K562 (cell line): ENCODE measurements around the gene PANK2. TPM values are rescaled to one million over a fixed set of nuclear protein-coding genes. Genes with fewer than 3 reads are reported as not detected.
A peak's percentile ranks its signal among the peaks of the same experiment; 100 is the strongest.

Source experiments
- ATAC-seq: fragments of 200-7000 bp; cut with Tn5 transposase; 3 replicates; pipeline ENCODE4 v1.9.1; 2020; ENCODE audit warnings: moderate library complexity
- BruUV-seq: library from RNA; stranded (reverse); fragments of 400-500 nt; replicated peaks from 2 replicates; lab custom pipeline; 2021; lab: Mats Ljungman, UMichigan
- CTCF ChIA-PET: fragments of 300-600 bp; formaldehyde crosslinking; extraction: SDS; loops from one replicate; lab custom pipeline; 2021; ENCODE audit warnings: low intra/inter-chr PET ratio; lab: Yijun Ruan, JAX
- POLR2A ChIA-PET: fragments of 300-600, 350-650 bp; sonication (Branson Sonifier 250); formaldehyde crosslinking; extraction: SDS; loops from one replicate; lab custom pipeline; 2021; ENCODE audit warnings: antibody characterized with exemption, inconsistent platforms; lab: Yijun Ruan, JAX
- DNase-seq, 4 experiments: peaks; one replicate each; pipeline versions ENCODE4 v3.0.0 to v3.0.0-alpha.2; 2011 to 2018; ENCODE audit warnings: low spot score in 3 of 4, mixed read lengths in 3 of 4; ENCODE audit errors: extremely low read depth in 1 of 4
- FAIRE-seq: peaks from 2 replicates; lab custom pipeline; 2011; peaks lifted over from hg19 to GRCh38; lab: Jason Lieb, UNC
- H2AFZ ChIP-seq: 2 replicates; pipeline ENCODE4 v1.6.0; 2011; ENCODE audit warnings: low read depth, low read length, control low read depth, inconsistent platforms
- H3K27ac ChIP-seq: fragments of 200-600 bp; 3 replicates; pipeline ENCODE4 v1.8.0; 2011; ENCODE audit warnings: low read depth, mild to moderate bottlenecking, control low read depth, inconsistent platforms, low read length, moderate library complexity, mixed read lengths; ENCODE audit errors: extremely low read depth
- H3K27me3 ChIP-seq, 2 experiments: fragments of 300-600 bp in 1 of 2; 2 replicates in 1 of 2; 3 replicates in 1 of 2; pipeline versions ENCODE4 v1.6.0 to v1.8.0; 2011; ENCODE audit warnings: inconsistent platforms in 2 of 2, low read length in 2 of 2, mild to moderate bottlenecking in 1 of 2, mixed read lengths in 1 of 2, moderate library complexity in 1 of 2; ENCODE audit not compliant: control insufficient read depth in 2 of 2, insufficient read depth in 2 of 2
- H3K36me3 ChIP-seq: fragments of 300-600 bp; 3 replicates; pipeline ENCODE4 v1.8.0; 2011; ENCODE audit warnings: mild to moderate bottlenecking, low read length, inconsistent platforms; ENCODE audit not compliant: control insufficient read depth, insufficient read depth
- H3K4me1 ChIP-seq, 2 experiments: fragments of 200-600 bp in 1 of 2; replicated peaks in 1 of 2; 2 replicates in 1 of 2; 3 replicates in 1 of 2; pipeline versions ENCODE4 v1.5.1 to v1.8.0; 2011; ENCODE audit warnings: inconsistent platforms in 2 of 2, low read length in 2 of 2, mild to moderate bottlenecking in 1 of 2, mixed read lengths in 1 of 2, moderate library complexity in 1 of 2; ENCODE audit not compliant: control insufficient read depth in 2 of 2, insufficient read depth in 2 of 2
- H3K4me2 ChIP-seq: 2 replicates; pipeline ENCODE4 v1.6.1; 2011; ENCODE audit warnings: low read length, control low read depth, inconsistent platforms, mixed read lengths; ENCODE audit not compliant: insufficient read depth
- H3K4me3 ChIP-seq: fragments of 200-600 bp; sonication (generic), shearing (Covaris generic); 2 replicates; pipeline ENCODE4 v1.5.1; 2016; ENCODE audit warnings: control low read depth, inconsistent platforms
- H3K79me2 ChIP-seq: fragments of 200-600 bp; 3 replicates; pipeline ENCODE4 v1.8.0; 2011; ENCODE audit warnings: low read length, inconsistent platforms; ENCODE audit not compliant: control insufficient read depth, insufficient read depth
- H3K9ac ChIP-seq, 2 experiments: 2 replicates each; pipeline versions ENCODE4 v1.6.0 to v1.6.1; 2011; ENCODE audit warnings: low read depth in 2 of 2, low read length in 2 of 2, control low read depth in 1 of 2, inconsistent platforms in 1 of 2, mild to moderate bottlenecking in 1 of 2, mixed read lengths in 1 of 2; ENCODE audit not compliant: insufficient read depth in 1 of 2
- H3K9me1 ChIP-seq: one replicate; pipeline ENCODE4 v1.6.0; 2011; ENCODE audit warnings: inconsistent platforms, mild to moderate bottlenecking, low read length, moderate library complexity; ENCODE audit not compliant: control insufficient read depth, insufficient read depth
- H3K9me3 ChIP-seq: replicated peaks from 2 replicates; pipeline ENCODE4 v1.5.1; 2011; ENCODE audit warnings: low read depth, low read length, inconsistent platforms; ENCODE audit not compliant: control insufficient read depth, insufficient read depth
- H4K20me1 ChIP-seq: replicated peaks from 2 replicates; pipeline ENCODE4 v1.6.1; 2011; ENCODE audit warnings: low read length, inconsistent platforms, mixed read lengths; ENCODE audit not compliant: control insufficient read depth, insufficient read depth
- FIP1L1 ChIP-seq: fragments of 200-400 bp; formaldehyde crosslinking; IDR thresholded peaks from 2 replicates; pipeline ENCODE4 v1.6.1; 2018; ENCODE audit warnings: mild to moderate bottlenecking, low read depth, low read length; ENCODE audit not compliant: poor library complexity, severe bottlenecking
- RBM25 ChIP-seq: fragments of 200-400 bp; formaldehyde crosslinking; IDR thresholded peaks from 2 replicates; pipeline ENCODE4 v1.6.1; 2018; ENCODE audit warnings: low read length, low read depth, moderate library complexity; ENCODE audit not compliant: severe bottlenecking
- ZNF224 ChIP-seq: sonication (generic); formaldehyde crosslinking; IDR thresholded peaks from 2 replicates; pipeline ENCODE4 v1.8.0; 2022; ENCODE audit warnings: mild to moderate bottlenecking, missing genetic modification reagents
- WGBS: fragments of 100-300 bp; shearing (Covaris generic); methylation state at CpG from one replicate; pipeline ENCODE4 v1.1.6; 2016; ENCODE audit warnings: low coverage, mixed read lengths; ENCODE audit not compliant: insufficient coverage; ENCODE audit errors: missing lambda C conversion rate; 5-methylcytosine and 5-hydroxymethylcytosine counted together
- in situ Hi-C: fragments of 300-500 bp; cut with MboI; formaldehyde crosslinking; loops from 4 replicates; pipeline ENCODE4 v1.15.0; 2018; ENCODE audit warnings: inconsistent platforms, mixed read lengths
- intact Hi-C: fragments of 100-400 bp; cut with micrococcal nuclease; formaldehyde crosslinking; loops from 2 replicates; pipeline ENCODE4 v1.14.2; 2022
- polyA plus RNA-seq, 8 experiments: library from polyadenylated mRNA; depleted of rRNA in 4 of 8; stranded (reverse) in 5 of 8; unstranded in 3 of 8; fragments of >200 nt; fragmentation: Nextera tagmentation in 2 of 8; fragmentation: Illumina TruSeq in 1 of 8; extraction: Ambion mirVana in 2 of 8; extraction: Trizol in 1 of 8; gene quantifications; 2 replicates each; pipeline versions ENCODE4 v1.2.1 to v1.2.3, GENCODE V29; 2011 to 2014; ENCODE audit warnings: inconsistent platforms in 1 of 8, missing spikeins in 1 of 8
- total RNA-seq, 7 experiments: library from RNA; depleted of rRNA in 6 of 7; stranded (reverse); fragments of >200 nt in 6 of 7; fragmentation: Illumina TruSeq in 2 of 7; extraction: Trizol in 2 of 7; gene quantifications; 2 replicates each; pipeline versions ENCODE4 v1.2.1 to v1.2.3, GENCODE V29; 2011 to 2021; ENCODE audit warnings: low replicate concordance in 1 of 7

Gene PANK2
- total and polyA plus RNA-seq, 9 of the 15 experiments (the other 6 are each of a cell fraction or from before 2014, with no cell fraction given): 14.9 to 43.5 (median 31.4) TPM

DNA sequence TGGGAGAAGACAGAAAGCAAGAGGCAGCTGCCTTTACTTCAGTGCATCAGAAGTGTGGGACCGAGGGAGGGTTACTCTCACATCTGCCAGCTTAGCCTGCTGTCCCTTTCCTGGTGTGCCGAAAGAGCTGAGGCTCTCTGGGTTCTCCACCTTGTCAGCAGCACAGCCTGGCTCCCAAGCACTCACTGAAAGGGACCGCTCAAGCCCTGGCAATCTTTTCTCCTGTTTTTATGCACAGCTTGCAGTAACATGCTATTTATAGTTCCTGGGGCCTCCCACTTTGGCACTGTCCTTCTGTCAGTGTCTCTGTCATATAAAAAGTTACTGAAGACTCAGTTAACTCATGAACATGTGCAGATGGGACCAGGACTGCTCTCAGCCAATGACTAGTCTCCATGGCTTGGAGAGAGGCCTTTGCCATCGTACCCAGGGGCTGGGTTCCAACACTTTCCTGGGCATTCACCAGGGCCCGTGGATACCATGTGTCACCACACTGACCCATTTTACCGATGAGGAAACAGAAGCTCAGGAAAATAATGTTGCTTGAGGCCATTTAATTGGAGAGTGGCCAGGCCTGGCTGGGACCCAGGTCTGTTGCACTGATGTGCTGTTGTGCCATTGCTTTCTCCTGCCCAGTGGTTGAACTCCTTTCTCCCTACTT, 46.2 kb downstream of the PANK2 start:
- ATAC-seq: no peak
- FAIRE-seq: no peak

DNA sequence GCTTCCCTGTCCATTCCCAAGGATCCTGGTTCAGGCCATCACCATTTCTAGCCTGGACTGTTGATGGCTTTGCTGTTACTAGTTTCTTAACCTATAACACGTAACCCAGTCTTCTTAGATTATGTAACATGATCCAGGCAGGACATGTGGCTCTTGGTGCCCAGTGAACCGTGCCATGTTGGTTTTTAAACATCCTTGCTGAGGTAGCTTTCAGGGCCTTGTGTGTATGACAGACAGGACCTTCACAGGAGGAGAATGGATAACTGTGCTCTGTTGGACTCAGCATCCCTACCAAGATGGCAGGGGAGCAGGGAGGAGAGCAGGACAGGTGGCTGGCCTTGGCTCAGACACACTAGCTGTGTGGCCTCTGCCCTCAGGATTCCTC, 46.8 kb downstream of the PANK2 start:
- peaks cover 4% of the 10 kb centered on the region for H3K9me1 ChIP-seq
- BruUV-seq: no TSS peak
- no peak for ATAC-seq
- no peak for DNase-seq
- no peak overlapping the region; the same call in 2 of the 3 replicates for H3K27ac ChIP-seq
- FAIRE-seq: no peak
- no peak for TF ChIP-seq ZNF224 (CRISPR knock-in tag)
- 0 out of 2 replicates have a peak, but pooled peaks cover 4% of the 10 kb centered on the region for H4K20me1 ChIP-seq
- in situ Hi-C loops (no loop called here), intact Hi-C loops (no loop called here)
- H3K4me2 ChIP-seq: no peak overlapping the region
- ChIA-PET POLR2A (interaction anchor here (0.5 to 1.8 kb wide), 2 partner anchors 8 to 38 kb away, joined by 3 to 6 read pairs; no protein-coding TSS in a partner anchor), CTCF (no interaction called here)
- 87% methylated on average over 2 of the region's 2 CpGs for WGBS
- H3K36me3 ChIP-seq: peaks cover 82% of the 10 kb centered on the region
- no peaks in the 10 kb centered on the region for H3K9me3 ChIP-seq
- H2AFZ ChIP-seq: no peak overlapping the region
- no peak overlapping the region for H3K9ac ChIP-seq
- peaks cover 11 to 17% of the 10 kb centered on the region in 2 experiments; a peak in 3 of 5 replicates for H3K4me1 ChIP-seq
- no peaks in the 10 kb centered on the region; the same call in 2 of the 3 replicates for H3K79me2 ChIP-seq
- no peak overlapping the region for H3K4me3 ChIP-seq
- no peaks in the 10 kb centered on the region for H3K27me3 ChIP-seq

More for the DNA sequence above, 46.2 kb downstream of the PANK2 start:
- Histone ChIP-seq H3K4me2 (no peak overlapping the region), H3K9me3 (no peaks in the 10 kb centered on the region), H3K36me3 (peaks cover 77% of the 10 kb centered on the region), H3K4me1 (peaks cover 11 to 22% of the 10 kb centered on the region in 2 experiments; a peak in 3 of 5 replicates), H3K27ac (no peak overlapping the region; the same call in 2 of the 3 replicates), H3K4me3 (no peak overlapping the region), H3K9me1 (peaks cover 4% of the 10 kb centered on the region), H3K79me2 (no peaks in the 10 kb centered on the region; the same call in 2 of the 3 replicates), H3K27me3 (no peaks in the 10 kb centered on the region), H4K20me1 (0 out of 2 replicates have a peak, but pooled peaks cover 7% of the 10 kb centered on the region), H2AFZ (no peak overlapping the region), H3K9ac (0 out of 4 replicates have a peak overlapping the region, but pooled peaks of 1 of the 2 experiments have one; percentile 1)
- CTCF ChIA-PET: no interaction called here
- no TSS peak for BruUV-seq
- POLR2A ChIA-PET: interaction anchor here (0.6 to 1.8 kb wide), 2 partner anchors 8 to 138 kb away, joined by 3 to 6 read pairs; no protein-coding TSS in a partner anchor
- in situ Hi-C loops: no loop called here
- WGBS: 85% methylated on average over 4 of the region's 6 CpGs
- DNase-seq: no peak
- peak; percentile 12 for TF ChIP-seq RBM25
- TF ChIP-seq FIP1L1: no peak
- intact Hi-C loops: no loop called here
